Fibroblast of the conjunctiva (primary cell): ENCODE measurements around the gene MACROD2.
"Not testable (repeated sequence)": the region's sequence is repeated elsewhere in the genome, so short reads cannot be mapped to it uniquely, and the experiment has no call there.

ENCODE experiments used
- DNase-seq: peaks from one replicate; pipeline ENCODE4 v3.0.0-alpha.2; 2010; ENCODE audit warnings: low read depth

Gene MACROD2

DNA sequence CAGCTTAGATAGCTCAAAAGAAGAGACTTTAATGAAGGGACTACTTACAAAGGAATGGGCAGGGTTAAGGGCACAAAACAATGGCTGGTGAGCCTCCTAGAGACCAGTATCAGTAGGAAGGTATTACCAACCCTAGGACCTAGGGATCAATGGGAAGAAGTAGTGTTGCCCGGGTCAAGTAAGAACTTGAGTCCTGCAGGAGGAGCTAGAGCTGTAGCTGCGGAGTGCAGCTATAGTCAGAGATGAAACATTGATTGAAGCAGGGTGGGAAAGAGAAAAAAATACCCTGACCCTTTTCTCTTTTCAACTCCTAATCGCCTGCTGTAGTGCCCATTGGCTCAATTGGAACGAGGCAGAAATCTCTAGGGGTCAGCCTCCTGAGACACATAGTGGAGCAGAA, 198.1 kb downstream of the MACROD2 start:
- DNase-seq, result no peak

DNA sequence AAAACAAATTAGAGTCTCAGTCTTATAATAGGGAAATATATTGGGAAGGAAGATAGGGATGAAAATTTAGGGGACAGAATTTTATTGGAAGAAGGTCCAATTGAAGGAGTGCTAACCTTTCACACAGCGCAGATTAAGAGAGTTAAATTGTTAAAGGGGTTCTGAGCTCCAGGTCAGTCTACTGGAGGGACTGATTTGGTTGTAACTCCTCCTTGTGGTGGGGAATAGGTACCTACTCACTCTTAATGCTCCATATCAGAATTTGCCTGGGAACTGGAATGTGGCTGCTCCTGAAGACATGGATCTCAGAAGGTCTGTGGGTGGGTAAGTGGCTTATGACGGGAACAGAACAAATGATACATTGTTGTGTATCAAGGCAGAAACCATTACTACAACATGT, 198.6 kb downstream of the MACROD2 start:
- DNase-seq, result no peak

DNA sequence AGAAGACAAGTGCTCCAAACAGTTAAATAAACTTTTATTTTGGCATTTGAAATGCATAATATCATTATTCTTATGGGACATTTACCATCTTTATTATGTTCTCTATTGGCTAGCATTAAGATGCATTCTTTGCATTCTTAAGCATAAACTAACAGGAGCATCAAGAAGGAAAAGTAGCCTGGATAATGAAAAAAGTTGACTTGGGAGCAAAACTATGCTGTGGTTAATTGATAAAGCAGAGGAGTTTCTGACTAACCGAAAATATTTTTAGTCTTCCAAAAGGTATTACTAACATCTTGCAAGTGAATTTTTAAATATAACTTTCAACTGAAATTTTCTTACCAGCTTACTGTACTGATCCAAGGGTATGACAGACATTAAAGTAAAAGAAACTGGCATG, 201.8 kb downstream of the MACROD2 start:
- DNase-seq, result no peak

DNA sequence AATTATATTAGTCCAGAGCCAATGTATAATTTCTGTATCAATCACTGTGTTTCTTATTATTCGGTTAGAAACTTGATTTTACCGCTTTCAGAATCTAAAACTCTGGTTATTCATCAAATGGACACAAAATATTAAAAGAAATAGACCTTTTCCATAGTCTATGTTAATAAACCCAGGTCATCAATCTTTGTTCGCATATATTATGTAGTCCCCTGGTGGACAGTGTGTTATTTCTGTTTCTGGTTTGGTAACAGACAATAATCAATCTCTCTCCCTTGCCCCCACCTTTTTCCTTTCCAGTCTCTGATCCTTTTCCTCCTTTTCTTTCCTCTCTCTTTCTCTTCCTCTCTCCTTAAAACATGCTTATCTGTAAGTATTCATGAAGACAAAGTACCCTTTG, 203.1 kb downstream of the MACROD2 start:
- DNase-seq, result no peak

DNA sequence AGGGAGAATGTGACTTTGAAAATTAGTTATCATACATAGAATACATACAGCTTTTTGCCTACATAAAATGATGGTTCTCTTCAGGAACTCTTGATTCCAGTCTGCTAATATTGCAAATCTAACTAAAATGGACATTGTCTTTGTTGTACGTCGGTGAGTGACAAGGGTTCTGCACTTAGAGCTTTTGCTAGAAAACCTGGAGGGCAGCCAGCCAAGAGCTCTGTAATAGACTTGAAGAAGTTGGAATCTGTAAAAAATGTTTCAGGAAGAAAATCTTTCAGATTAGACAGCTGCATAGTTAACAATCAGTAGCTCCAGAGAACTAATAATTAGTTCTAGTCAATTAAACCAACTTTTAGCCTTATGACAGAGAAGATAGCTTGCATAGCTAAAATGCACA, 203.8 kb downstream of the MACROD2 start:
- no peak for DNase-seq

DNA sequence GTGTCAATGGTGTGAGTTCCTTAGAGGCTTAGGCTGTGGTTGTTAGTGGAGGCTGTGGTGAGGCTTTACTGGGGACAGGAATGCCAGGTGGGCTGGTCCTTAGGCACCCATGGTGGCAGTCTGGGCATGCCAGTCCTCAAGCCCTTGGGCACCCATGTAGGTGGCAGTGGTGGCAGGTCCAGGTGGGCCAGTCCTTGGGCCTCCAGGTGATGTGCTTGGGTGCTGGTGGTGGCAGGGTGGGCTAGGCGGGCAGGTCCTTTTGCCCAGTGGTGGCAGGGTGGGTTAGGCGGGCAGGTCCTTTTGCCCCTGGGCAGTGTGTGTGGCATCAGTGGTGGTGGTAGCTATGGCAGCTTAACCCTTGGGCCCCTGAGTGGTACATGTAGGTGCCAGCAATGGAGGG, 208.3 kb downstream of the MACROD2 start:
- DNase-seq, result no peak

DNA sequence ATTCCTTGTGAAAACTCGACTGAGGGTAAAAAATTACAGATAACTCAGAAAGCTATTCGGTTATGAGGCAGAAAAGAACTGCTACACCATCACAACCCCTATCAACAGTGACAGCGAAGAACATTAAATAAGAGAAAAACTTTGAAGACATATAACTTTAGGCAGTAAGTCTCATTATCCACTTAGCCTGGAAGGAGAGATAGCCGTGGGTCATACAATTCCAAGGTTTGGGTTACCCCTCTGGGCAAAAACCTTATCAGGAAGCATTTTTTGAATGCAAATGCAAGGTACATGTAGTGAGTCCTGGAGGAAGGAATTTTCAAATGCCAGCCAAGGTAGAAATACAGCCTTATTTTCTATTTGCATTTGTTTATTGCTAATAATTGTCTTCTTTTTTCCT, 212.3 kb downstream of the MACROD2 start:
- DNase-seq, result no peak

DNA sequence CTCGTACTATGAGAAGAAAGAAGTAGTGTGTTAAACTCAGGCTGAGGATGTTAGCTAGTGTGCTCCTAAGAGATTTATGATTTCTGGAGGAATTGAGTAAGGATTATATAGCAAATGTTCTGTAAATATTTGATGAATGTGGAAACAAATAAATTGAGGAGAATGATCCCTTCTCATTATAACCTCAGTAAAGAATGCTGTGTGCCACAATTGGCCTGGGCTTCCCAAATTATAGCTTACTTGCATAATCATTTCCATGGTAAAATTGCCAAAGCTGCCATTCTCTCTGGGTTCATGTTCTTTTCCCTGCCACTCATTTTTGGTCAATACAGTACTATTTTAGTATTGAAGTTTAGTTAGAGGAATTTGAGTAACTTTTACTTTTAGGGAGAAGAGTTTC, 213.6 kb downstream of the MACROD2 start:
- no peak for DNase-seq

DNA sequence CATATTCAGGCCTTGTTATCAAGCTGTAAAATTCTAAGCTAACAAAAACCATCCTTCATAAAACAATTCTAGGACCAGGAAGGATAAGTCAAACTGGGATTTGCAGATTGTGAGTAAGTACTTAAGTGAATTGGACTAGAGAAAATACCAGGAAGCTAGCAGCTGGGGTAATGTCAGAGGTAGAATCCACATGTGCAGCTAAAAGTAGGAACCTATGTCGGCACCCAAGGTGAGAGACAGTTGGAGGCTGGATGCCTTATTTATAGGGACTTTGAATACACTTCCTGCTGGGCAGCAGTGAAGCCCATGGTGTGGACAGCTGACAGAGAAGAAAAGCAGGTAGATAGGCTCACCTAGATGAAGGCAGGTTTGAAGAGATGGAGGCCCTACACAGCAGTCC, 214.8 kb downstream of the MACROD2 start:
- DNase-seq, result no peak

DNA sequence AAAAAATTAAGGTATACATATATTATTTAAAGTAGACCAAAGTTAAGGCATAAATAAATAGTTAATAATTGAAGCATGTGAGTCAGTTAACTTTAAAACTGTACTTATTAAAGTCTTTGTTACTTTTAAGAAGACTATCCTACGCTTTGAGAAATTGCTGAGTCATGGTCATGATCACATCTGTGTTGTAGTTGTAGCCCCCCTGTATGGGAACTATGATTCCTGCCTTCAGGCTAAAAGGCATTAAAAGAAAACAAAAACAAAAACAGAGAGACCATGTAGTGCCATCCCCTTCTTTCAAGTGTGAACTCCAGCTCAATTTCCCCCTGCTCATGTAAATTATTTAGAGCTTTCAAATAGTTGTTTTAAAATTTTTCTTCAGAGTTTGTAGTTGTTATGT, 218.7 kb downstream of the MACROD2 start:
- no peak for DNase-seq

DNA sequence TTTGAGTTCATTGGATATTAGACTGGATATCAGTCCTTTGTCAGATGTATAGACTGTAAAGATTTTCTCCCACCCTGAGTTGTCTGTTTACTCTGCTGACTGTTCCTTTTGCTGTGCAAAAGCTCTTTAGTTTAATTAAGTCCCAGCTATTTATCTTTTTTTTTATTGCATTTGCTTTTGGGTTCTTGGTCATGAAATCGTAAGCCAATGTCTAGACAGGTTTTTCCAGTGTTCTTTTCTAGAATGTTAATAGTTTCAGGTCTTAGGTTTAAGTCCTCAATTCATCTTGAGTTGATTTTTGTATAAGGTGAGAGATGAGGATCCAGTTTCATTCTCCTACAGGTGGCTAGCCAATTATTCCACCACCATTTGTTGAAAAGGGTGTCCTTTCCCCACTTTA, 220.6 kb downstream of the MACROD2 start:
- DNase-seq, result not testable (repeated sequence)

DNA sequence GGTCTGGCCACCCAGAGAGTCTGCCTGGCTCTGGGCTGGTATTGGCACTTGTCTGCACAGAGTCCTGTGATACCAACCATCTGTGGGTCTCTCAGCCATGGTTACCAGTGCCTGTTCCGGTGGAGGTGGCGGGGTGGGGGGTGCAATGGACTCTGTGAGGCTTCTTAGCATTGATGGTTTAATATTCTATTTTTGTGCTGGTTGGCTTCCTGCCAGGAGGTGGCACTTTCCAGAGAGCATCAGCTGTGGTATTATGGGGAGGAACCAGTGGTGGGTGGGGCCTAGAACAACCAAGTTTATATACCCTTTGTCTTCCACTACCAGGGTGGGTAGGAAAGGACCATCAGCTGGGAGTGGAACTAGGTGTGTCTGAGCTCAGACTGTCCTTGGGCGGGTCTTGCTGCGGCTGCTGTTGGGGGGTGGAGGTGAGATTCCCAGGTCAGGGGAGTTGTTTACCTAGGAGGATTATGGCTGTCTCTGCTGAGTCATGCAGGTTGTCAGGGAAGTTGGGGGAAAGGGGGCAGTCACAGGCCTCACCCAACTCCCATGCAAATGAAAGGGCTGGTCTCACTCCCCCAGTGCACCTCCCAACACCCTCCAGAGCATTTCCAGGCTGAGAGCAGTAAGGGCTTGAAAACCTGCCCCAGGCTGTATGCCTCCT, 224.6 kb downstream of the MACROD2 start:
- no peak for DNase-seq

DNA sequence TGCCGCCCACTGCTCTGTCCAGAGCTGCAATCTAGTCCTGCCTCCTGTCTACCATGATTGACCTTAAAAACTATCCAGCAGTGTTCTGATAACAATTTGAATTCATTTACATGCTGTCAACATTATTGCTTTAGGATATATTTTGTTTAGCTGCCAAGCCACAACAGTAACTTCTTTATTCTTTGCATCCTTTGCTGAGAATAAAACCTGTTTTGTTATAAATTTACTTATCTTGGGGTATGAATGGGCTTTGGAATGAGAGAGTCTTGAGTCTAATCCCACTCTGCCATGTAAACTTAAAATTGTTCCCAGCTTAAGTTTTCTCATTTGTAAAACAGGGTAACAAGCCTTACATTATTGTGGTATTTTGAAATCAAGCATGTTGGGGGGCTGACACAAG, 225.7 kb downstream of the MACROD2 start:
- no peak for DNase-seq

DNA sequence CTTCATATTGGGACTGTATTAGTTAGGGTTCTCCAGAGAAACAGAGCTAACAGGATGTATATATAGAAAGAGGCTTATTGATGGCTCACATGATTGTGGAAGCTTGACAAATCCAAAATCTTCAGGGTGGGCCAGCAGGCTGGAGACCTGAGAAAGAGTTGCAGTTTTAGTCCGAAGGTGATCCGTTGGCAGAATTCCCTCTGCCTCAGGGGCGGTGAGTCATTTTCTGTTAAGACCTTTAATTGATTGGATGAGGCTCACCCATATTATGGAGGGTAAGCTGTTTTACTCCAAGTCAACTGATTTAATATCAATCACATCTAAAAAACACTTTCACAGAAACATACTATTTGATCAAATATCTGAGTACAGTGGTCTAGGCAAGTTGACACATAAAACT, 228.5 kb downstream of the MACROD2 start:
- DNase-seq, result no peak

DNA sequence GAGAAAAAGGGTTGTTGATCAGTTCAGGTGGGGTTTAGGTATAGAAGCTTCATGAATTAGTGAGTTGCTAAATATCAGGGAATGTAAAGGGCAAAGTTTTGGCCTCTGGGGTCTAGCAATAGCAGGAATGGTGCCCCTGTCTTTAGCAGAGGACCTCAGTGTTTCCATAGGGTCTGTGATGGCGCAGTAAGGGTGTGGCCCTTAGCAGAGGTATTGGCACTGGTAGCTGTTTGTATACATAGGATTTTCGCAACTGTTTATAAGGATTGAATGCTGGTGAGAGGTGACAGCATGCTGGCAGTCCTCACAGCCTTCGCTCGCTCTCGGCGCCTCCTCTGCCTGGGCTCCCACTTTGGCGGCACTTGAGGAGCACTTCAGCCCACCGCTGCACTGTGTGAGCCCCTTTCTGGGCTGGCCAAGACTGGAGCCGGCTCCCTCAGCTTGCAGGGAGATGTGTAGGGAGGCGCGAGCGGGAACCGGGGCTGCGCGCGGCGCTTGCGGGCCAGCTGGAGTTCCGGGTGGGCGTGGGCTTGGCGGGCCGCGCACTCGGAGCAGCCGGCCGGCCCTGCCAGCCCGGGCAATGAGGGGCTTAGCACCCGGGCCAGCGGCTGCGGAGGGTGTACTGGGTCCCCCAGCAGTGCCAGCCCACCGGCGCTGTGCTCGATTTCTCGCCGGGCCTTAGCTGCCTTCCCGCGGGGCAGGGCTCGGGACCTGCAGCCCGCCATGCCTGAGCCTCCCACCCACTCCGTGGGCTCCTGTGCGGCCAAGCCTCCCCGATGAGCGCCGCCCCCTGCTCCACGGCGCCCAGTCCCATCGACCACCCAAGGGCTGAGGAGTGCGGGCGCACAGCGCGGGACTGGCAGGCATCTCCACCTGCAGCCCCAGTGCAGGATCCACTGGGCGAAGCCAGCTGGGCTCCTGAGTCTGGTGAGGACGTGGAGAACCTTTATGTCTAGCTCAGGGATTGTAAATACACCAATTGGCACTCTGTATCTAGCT, 231.0 kb downstream of the MACROD2 start:
- DNase-seq, result not testable (repeated sequence)

DNA sequence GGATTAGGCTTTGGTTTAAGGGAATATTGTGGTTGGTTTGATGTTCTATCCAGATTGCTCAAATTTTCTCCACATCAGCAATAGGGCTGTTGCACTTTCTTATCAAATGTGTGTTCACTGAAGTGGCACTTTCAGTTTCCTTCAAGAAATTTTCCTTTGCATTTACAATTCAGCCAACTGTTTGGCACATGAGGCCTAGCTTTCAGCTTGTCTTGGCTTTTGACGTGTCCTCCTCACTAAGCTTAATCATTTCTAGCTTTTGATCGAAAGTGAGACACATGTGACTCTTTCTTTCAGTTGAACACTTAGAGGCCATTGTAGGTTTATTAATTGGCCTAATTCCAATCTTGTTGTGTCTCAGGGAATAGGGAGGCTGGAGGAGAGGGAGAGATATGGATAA, 237.3 kb downstream of the MACROD2 start:
- DNase-seq, result no peak

DNA sequence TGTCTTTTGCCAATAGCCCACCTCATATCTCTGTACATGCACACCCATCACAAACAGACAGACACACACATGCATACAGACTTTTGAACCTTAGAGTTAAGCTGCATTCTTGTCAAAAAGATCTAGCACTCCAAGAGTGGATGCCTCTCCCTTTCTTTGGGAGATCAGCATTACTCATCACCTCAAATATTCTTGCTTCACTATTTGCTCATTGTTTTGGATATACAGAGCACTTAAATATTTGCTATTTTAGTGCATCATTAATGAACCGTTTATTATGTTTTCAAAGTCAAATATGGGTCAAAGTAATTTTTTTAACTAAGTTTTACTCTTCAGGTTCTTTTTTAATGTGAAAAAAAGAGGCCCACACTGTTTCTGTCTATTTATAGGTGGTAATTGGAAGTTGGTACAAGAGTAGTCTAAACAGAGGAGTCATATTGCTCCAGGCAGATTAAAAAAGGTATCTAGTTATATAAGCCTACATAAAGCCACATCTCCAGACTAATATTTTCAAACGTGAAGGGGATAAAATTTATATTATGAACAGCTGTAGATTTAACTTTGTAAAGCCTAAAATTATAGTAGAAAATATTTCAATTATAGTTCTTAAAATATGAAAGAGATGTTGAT, 239.5 kb downstream of the MACROD2 start:
- DNase-seq, result peak; percentile 13

DNA sequence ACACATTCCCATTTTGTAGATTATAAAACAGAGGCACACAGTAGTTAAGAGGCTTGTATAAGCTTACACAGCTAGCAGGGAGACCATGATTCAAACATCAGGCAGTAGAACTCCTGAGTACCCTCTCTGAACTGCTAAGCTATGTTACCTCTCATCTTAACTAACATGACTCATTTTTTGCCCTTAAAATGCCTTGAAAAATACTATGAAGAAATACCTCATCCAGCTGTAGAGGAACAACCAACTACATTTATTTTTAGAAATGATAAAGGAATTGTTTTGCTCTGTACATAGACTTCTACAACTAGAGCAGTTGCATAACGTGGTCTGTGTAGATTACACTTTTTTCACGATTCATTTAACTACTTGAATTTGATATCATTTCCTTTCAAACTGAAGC, 240.0 kb downstream of the MACROD2 start:
- DNase-seq, result peak; percentile 24

DNA sequence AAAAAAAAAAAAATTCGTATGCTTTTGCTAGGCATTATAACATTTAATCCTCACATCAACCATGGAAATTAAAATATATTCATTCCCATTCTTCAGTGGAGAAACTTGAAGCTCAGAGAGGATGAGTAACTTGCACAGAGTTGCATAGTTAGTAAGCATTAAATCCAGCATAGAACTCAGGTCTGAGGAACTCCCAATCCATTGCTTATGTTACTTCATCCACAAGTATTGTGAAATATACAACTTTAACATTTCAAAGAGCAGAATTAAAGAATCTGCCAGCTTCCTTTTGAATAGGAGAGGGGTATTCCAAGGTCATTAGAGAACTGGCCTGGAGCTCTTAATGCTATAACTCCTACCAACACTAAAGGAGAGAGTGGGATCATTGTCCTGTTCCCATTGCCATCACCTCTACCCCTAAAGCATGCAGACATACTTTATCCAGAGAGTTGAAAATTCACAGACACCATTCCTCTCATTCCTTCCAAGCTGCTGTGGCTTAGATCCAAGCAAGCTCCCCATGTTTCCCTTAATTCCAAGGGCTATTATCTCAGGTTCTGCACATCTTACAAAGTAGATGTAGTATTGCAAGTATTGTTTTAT, 250.2 kb downstream of the MACROD2 start:
- DNase-seq, result no peak

DNA sequence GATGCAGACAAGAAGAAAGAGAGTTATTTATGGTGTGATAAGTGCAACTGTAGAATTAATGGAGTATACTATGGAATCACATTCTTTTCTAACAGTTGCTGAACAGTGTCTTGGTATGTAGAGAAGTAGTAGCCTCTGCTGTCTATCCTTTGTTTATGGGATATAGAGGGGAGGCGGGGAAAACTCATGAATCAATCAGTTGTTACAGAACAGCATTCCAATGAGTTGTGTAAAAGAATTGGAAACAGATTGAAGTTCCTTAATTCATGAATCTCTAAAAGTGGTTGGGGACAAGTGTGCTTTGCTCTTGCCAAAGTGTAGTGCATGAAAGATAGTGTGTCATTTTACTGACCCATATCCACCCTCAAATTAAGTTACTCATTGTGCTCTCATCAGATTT, 264.4 kb downstream of the MACROD2 start:
- DNase-seq, result peak; percentile 16

DNA sequence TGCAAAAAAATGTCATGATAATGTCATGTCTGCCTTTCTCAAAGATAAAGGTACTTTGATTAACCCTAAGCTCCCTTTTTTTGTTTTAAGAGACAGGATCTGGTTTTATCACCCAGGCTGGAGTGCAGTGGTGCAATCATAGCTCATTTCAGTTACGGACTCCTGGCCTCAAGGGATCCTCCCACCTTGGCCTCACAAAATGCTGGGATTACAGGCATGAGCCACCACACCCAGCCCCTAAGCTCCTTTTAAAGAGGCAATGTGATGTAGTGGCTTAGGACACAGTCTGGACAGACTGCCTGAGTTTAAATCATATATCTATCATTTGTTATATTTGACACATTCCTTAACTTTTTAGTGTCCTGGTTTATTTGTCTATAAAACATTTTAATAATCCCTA, 265.1 kb downstream of the MACROD2 start:
- no peak for DNase-seq

DNA sequence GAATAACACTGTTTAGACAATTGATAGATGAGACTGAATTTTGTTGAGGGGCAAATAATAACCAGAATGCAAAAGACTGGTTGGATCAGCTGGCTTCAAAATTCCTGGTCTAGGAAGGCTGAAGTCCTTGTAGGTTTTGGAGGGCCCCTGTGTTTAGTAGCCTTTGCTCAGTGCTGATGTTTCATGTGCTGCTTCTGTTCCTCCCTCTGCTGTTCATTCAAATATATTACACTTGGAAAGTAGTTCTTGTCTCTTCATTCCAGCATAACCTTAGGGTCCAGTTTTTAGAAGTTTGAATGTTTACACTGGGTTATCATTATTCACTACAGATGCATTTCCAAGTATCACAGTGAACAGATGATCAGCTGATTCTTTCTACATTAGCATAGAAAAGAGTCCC, 269.6 kb downstream of the MACROD2 start:
- DNase-seq, result no peak

DNA sequence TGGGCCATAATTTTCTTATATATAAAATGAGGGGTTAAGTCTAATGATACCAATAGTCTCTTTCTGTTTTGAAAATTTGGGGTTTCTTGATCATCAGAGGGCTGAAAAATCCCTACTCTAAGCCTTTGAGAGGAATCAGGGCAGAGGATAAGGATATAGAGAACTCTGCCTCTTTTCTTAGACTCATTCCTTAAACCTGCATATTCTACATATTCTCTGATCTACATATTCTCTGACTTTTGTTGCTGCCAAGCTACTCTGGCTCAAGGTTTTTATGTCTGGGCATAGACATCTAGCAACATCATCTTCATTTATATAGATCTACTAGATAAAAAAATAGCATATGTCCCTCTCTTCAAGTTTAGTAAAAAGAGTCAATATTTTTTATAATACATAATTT, 270.9 kb downstream of the MACROD2 start:
- DNase-seq, result no peak
